Measurements from ENCODE around the gene ANKRD39.
A peak's percentile ranks its signal among the peaks of the same experiment; 100 is the strongest.

ANKRD39 gene

GRCh38 chr2:96823198-96823597, 34.6 kb downstream of the ANKRD39 start:
- Histone ChIP-seq H3K27ac (ENCODE audit: low read length, poor library complexity, severe bottlenecking) (no peak overlapping the region), H4K8ac (ENCODE audit: low read length) (no peak overlapping the region), H3K18ac (ENCODE audit: low read depth in 1 of 2, low read length in 2 of 2) (no peak overlapping the region), H3K4me1 (ENCODE audit: control insufficient read depth, insufficient read depth, low read depth, low read length) (peaks cover 11% of the 10 kb centered on the region), H3K36me3 (ENCODE audit: control insufficient read depth in 1 of 2, insufficient read depth in 2 of 2, low read depth in 1 of 2, low read length in 2 of 2) (peaks cover 9 to 47% of the 10 kb centered on the region in 2 experiments), H3K27me3 (ENCODE audit: control insufficient read depth in 1 of 2, insufficient read depth in 1 of 2, low read length in 2 of 2) (no peaks in the 10 kb centered on the region), H3K4me3 (ENCODE audit: insufficient read depth in 1 of 2, low read depth in 1 of 2, low read length in 2 of 2) (no peak overlapping the region), H3K4me2 (ENCODE audit: low read length, poor library complexity, severe bottlenecking) (no peak overlapping the region), H3K14ac (ENCODE audit: low read length in 2 of 2) (no peak overlapping the region), H2AK5ac (ENCODE audit: low read length, severe bottlenecking) (no peak overlapping the region), H3K4ac (ENCODE audit: low read depth in 1 of 2, low read length in 2 of 2) (no peak overlapping the region), H3K79me1 (replicated peaks; ENCODE audit: low read length, poor library complexity, severe bottlenecking) (peaks cover 57% of the 10 kb centered on the region), H2BK120ac (ENCODE audit: low read depth, low read length) (no peak overlapping the region), H2BK5ac (ENCODE audit: low read depth, low read length, poor library complexity, severe bottlenecking) (no peak overlapping the region), H2BK12ac (ENCODE audit: low read length in 2 of 2) (no peak overlapping the region), H3K23ac (ENCODE audit: low read length in 2 of 2) (no peak overlapping the region), H3K9ac (ENCODE audit: low read length) (peak overlapping the region; percentile 32), H4K91ac (ENCODE audit: low read length) (no peak overlapping the region), H2AFZ (ENCODE audit: low read depth, low read length) (no peak overlapping the region), H3K9me3 (ENCODE audit: control insufficient read depth, low read length) (no peaks in the 10 kb centered on the region), H2BK15ac (ENCODE audit: low read depth, poor library complexity, severe bottlenecking) (no peak overlapping the region)
- 96% methylated on average over 11 of the region's 11 CpGs for WGBS
- no peak for DNase-seq

GRCh38 chr2:96822786-96823185, 35.0 kb downstream of the ANKRD39 start:
- Histone ChIP-seq H3K27me3 (ENCODE audit: control insufficient read depth in 1 of 2, insufficient read depth in 1 of 2, low read length in 2 of 2) (no peaks in the 10 kb centered on the region), H3K4me2 (ENCODE audit: low read length, poor library complexity, severe bottlenecking) (no peak overlapping the region), H3K9me3 (ENCODE audit: control insufficient read depth, low read length) (no peaks in the 10 kb centered on the region), H3K9ac (ENCODE audit: low read length) (peak overlapping the region; percentile 32), H4K91ac (ENCODE audit: low read length) (no peak overlapping the region), H2BK15ac (ENCODE audit: low read depth, poor library complexity, severe bottlenecking) (no peak overlapping the region), H3K18ac (ENCODE audit: low read depth in 1 of 2, low read length in 2 of 2) (no peak overlapping the region), H3K27ac (ENCODE audit: low read length, poor library complexity, severe bottlenecking) (no peak overlapping the region), H2BK120ac (ENCODE audit: low read depth, low read length) (no peak overlapping the region), H4K8ac (ENCODE audit: low read length) (no peak overlapping the region), H3K23ac (ENCODE audit: low read length in 2 of 2) (no peak overlapping the region), H2AFZ (ENCODE audit: low read depth, low read length) (no peak overlapping the region), H3K4me1 (ENCODE audit: control insufficient read depth, insufficient read depth, low read depth, low read length) (peaks cover 11% of the 10 kb centered on the region), H2AK5ac (ENCODE audit: low read length, severe bottlenecking) (no peak overlapping the region), H3K4ac (ENCODE audit: low read depth in 1 of 2, low read length in 2 of 2) (no peak overlapping the region), H3K36me3 (ENCODE audit: control insufficient read depth in 1 of 2, insufficient read depth in 2 of 2, low read depth in 1 of 2, low read length in 2 of 2) (peaks cover 5 to 43% of the 10 kb centered on the region in 2 experiments), H3K14ac (ENCODE audit: low read length in 2 of 2) (no peak overlapping the region), H2BK5ac (ENCODE audit: low read depth, low read length, poor library complexity, severe bottlenecking) (no peak overlapping the region), H3K4me3 (ENCODE audit: insufficient read depth in 1 of 2, low read depth in 1 of 2, low read length in 2 of 2) (no peak overlapping the region), H3K79me1 (replicated peaks; ENCODE audit: low read length, poor library complexity, severe bottlenecking) (peaks cover 58% of the 10 kb centered on the region), H2BK12ac (ENCODE audit: low read length in 2 of 2) (no peak overlapping the region)
- 96% methylated on average over 4 of the region's 4 CpGs for WGBS
- no peak for DNase-seq

- no peak overlapping the region for H3K9ac ChIP-seq (ENCODE audit: low read length)
- no peak overlapping the region for H2BK120ac ChIP-seq (ENCODE audit: low read depth, low read length)
- H3K36me3 ChIP-seq (ENCODE audit: control insufficient read depth in 1 of 2, insufficient read depth in 2 of 2, low read depth in 1 of 2, low read length in 2 of 2): peaks cover 0 to 32% of the 10 kb centered on the region in 2 experiments
- peaks cover 19% of the 10 kb centered on the region for H3K4me1 ChIP-seq (ENCODE audit: control insufficient read depth, insufficient read depth, low read depth, low read length)
- H3K14ac ChIP-seq (ENCODE audit: low read length in 2 of 2): no peak overlapping the region
- H2AFZ ChIP-seq (ENCODE audit: low read depth, low read length): no peak overlapping the region
- H3K9me3 ChIP-seq (ENCODE audit: control insufficient read depth, low read length): no peaks in the 10 kb centered on the region
- no peak overlapping the region for H2BK5ac ChIP-seq (ENCODE audit: low read depth, low read length, poor library complexity, severe bottlenecking)
- no peak overlapping the region for H3K18ac ChIP-seq (ENCODE audit: low read depth in 1 of 2, low read length in 2 of 2)
- no peak overlapping the region for H2AK5ac ChIP-seq (ENCODE audit: low read length, severe bottlenecking)
- peaks cover 62% of the 10 kb centered on the region for H3K79me1 ChIP-seq (replicated peaks; ENCODE audit: low read length, poor library complexity, severe bottlenecking)
- H2BK12ac ChIP-seq (ENCODE audit: low read length in 2 of 2): no peak overlapping the region
- no peak overlapping the region for H3K4me2 ChIP-seq (ENCODE audit: low read length, poor library complexity, severe bottlenecking)
- no peak overlapping the region for H4K91ac ChIP-seq (ENCODE audit: low read length)
- H3K27me3 ChIP-seq (ENCODE audit: control insufficient read depth in 1 of 2, insufficient read depth in 1 of 2, low read length in 2 of 2): no peaks in the 10 kb centered on the region
- no peak for DNase-seq
- H2BK15ac ChIP-seq (ENCODE audit: low read depth, poor library complexity, severe bottlenecking): no peak overlapping the region
- no peak overlapping the region for H3K23ac ChIP-seq (ENCODE audit: low read length in 2 of 2)
- H4K8ac ChIP-seq (ENCODE audit: low read length): no peak overlapping the region
- 92% methylated on average over 11 of the region's 11 CpGs for WGBS
- H3K27ac ChIP-seq (ENCODE audit: low read length, poor library complexity, severe bottlenecking): no peak overlapping the region
- H3K4ac ChIP-seq (ENCODE audit: low read depth in 1 of 2, low read length in 2 of 2): no peak overlapping the region
- no peak overlapping the region for H3K4me3 ChIP-seq (ENCODE audit: insufficient read depth in 1 of 2, low read depth in 1 of 2, low read length in 2 of 2)
These were observed 36.6 kb downstream of the ANKRD39 start for GRCh38 chr2:96821113-96821675.

GRCh38 chr2:96819876-96820511, 37.8 kb downstream of the ANKRD39 start:
- 96% methylated on average over 12 of the region's 12 CpGs for WGBS
- Histone ChIP-seq H4K91ac (ENCODE audit: low read length) (no peak overlapping the region), H3K79me1 (replicated peaks; ENCODE audit: low read length, poor library complexity, severe bottlenecking) (peaks cover 56% of the 10 kb centered on the region), H3K9ac (ENCODE audit: low read length) (no peak overlapping the region), H2BK12ac (ENCODE audit: low read length in 2 of 2) (no peak overlapping the region), H3K27me3 (ENCODE audit: control insufficient read depth in 1 of 2, insufficient read depth in 1 of 2, low read length in 2 of 2) (no peaks in the 10 kb centered on the region), H2BK120ac (ENCODE audit: low read depth, low read length) (no peak overlapping the region), H3K27ac (ENCODE audit: low read length, poor library complexity, severe bottlenecking) (no peak overlapping the region), H3K18ac (ENCODE audit: low read depth in 1 of 2, low read length in 2 of 2) (no peak overlapping the region), H3K14ac (ENCODE audit: low read length in 2 of 2) (no peak overlapping the region), H2BK15ac (ENCODE audit: low read depth, poor library complexity, severe bottlenecking) (no peak overlapping the region), H3K36me3 (ENCODE audit: control insufficient read depth in 1 of 2, insufficient read depth in 2 of 2, low read depth in 1 of 2, low read length in 2 of 2) (peaks cover 0 to 23% of the 10 kb centered on the region in 2 experiments), H3K9me3 (ENCODE audit: control insufficient read depth, low read length) (no peaks in the 10 kb centered on the region), H2AK5ac (ENCODE audit: low read length, severe bottlenecking) (no peak overlapping the region), H2AFZ (ENCODE audit: low read depth, low read length) (no peak overlapping the region), H3K4me2 (ENCODE audit: low read length, poor library complexity, severe bottlenecking) (no peak overlapping the region), H3K23ac (ENCODE audit: low read length in 2 of 2) (no peak overlapping the region), H2BK5ac (ENCODE audit: low read depth, low read length, poor library complexity, severe bottlenecking) (no peak overlapping the region), H3K4me3 (ENCODE audit: insufficient read depth in 1 of 2, low read depth in 1 of 2, low read length in 2 of 2) (no peak overlapping the region), H3K4me1 (ENCODE audit: control insufficient read depth, insufficient read depth, low read depth, low read length) (peaks cover 22% of the 10 kb centered on the region), H3K4ac (ENCODE audit: low read depth in 1 of 2, low read length in 2 of 2) (no peak overlapping the region), H4K8ac (ENCODE audit: low read length) (no peak overlapping the region)
- DNase-seq: no peak
